Activated CD4-positive, alpha-beta T cell treated with anti-CD3 and anti-CD28 coated beads, Interleukin-2, amount 50 U/mL, for 16 hours (primary cell): ENCODE data around the gene IQCC.

Experiments
- DNase-seq: peaks from one replicate; pipeline ENCODE4 v3.0.0-alpha.2; 2020

IQCC gene

DNA sequence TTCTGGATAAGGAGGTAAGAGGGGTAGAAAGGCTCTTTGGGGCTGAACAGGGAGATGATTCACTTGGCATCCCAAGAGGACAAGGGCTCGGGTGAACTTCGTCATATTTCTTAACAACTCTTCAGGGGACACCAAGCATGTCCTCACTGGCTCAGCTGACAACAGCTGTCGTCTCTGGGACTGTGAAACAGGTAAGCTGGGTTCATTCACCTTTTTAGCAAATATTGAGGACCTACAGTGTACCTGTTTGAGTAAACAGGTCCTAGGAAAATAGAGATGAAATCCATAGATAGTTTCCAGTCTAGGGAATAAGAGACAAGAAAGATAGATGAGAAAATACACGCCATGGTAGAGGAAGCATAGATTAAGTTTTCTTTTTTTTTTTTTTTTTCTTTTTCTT is 18.8 kb downstream of the IQCC start:
- DNase-seq, result no peak

DNA sequence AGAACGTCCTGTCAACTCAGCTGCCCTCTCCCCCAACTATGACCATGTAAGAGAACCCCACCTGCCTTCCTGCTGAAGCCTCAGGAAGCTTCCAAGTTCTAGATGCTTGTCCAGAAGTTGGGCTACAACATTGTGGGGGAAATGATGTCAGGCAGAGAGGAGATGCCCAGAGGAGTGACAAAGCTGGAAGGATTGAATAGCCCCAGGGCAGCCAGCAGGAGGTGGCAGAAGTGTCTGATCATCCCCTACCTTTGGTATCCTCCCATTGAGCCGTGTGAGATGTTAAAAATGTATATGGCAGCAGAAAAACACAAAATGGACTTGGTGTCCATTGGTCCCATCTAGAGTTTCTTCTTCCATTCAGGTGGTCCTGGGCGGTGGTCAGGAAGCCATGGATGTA is 23.3 kb downstream of the IQCC start:
- no peak for DNase-seq

DNA sequence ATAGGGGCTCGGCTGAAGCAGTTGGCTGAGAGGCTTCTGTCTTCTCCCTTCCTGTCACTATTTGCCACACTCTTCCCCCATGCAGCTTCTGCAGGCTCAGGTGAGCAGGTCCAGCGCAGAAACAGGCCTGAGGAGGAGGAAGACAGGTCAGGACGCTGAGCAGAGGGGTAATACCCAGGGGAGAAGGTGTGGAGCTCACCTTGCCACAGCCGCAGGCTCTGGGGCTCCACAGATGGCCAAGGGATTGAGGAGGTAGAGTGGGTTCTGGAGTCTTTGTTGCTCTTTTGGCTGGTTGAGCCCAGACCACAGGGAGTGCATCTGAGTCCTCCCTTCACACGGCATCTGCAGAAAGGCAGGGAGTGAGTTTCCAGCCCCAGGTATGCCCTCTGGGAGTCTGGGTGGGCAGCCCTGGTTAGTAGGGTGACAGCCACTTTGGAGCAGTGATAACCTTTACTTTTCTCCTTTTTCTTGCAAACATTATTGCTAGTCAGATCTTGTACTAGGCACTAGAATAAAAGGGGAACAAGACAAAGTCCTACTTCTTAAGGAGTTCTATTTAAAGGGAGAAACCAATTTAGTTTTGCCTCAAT is 26.5 kb downstream of the IQCC start:
- no peak for DNase-seq

DNA sequence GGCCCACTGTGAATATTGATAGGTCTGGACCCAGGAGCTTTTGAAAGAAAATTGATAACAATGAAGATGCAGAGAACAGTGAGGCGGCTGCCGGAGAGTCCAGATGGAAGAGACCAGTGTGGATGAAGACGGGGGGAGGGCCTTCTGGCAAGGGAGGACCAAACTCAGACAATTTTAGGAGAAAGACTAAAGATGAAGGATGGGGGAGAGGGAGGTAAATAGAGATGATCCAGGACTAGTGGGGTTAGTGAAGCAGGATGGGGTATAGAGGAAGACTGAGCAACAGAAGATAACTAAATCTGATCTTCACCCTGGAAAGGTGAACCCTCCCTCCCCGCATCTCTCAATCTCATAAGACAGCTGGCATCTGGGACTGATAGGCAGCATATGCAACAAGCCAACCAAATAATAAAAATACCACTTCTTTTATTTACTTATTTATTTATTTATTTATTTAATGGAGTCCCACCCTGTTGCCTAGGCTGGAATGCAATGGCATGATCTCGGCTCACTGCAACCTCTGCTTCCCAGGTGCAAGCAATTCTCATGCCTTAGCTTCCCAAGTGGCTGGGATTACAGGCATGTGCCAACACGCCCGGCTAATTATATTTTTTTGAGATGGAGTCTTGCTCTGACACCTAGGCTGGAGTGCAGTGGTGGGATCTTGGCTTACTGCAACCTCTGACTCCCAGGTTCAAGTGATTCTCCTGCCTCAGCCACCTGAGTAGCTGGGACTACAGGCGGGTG is 27.3 kb downstream of the IQCC start:
- no peak for DNase-seq

DNA sequence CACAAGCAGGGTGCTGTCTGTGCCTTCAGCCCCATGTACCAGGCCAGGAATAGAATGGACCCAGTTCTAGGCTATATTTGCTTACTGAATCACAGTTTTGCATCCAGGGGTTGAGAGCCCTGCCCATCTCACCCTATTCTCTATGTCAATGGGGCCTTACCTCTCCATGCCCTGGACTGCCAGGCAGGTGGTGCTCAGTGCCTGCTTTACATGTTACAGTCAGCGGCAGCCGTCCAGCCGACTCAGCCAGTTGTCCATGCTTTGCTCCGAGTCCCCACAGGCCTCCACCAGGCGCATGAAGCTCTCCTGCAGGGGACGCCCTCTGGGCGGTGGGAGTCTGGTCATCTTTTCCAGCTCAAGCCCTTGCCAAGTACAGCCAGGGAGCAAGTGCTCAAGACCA is 29.3 kb downstream of the IQCC start:
- DNase-seq, result no peak

DNA sequence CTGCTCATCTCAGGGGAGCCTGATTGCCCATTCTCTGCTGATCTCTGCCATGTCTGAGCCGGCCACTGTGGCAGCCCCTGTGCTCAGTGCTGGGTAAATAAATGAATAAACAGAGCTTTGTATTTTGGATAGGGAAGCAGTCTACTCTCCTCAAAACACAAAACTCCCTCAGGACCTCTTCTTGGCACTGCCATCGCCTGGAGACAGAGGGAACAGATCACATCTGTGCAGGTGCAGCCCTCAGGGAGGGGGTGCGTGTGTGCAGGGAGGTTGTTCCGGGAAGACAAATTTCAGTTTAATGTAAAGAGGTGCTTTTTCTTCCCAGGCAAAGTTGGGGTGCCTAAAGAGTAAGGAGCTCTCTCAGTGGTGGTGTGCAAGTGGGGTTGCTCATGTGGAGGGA is 33.9 kb downstream of the IQCC start:
- DNase-seq, result no peak

DNA sequence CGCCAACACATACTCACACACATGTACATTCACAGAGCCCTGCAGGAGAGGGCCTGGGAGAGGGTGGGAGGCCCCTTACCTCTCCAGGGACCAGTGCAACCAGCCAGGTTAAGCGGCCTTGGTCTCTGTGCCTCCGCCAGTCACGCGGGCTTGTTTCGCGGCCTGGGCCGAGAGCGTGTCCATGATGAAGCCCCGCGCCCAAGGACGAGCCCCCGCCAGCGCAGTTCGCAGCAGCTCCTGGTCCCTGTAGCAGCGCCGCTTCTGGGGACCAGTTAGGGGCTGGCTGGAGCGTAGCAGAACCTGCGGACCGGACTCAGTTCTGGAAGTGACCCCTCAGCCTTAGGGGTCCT is 34.3 kb downstream of the IQCC start:
- no peak for DNase-seq

DNA sequence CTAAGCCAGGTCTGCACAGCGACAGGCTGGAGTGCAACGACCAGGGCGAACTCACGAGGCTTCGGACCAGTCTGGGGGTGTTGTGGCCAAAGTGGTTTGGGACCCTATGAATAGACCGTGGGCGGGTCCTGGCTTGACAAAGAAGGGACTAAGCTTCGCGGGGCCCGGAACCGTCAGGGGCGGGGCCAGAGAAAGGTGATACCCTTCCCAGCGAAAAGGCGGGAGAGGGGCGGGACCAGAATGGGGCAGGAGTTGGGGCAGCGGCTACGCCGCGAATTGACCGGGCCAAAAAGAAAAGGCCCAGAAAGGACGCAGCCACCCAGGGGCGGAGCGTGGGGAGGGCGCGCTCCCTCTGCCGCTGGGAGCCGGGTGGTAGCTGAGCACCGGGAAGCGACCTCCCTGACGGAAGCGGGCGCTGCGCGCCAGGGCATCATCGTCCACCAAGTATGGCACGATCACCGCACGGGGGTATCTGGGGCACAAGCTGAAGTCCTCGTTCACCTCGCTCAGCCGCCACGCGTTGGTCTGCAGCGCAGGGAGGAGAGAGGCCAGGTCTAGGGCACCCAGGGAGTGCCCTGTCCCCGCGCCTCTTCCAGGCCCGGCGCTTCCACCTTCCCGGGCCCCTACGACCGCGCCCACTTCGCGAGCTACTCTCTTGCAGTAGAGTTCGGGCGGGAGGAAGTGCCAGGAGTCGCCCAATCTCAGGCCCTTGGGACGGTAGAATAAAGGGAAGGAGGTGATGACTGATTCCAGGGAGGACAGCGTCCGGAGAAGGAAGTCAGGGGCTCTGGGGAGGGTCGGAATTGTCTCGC is 34.9 kb downstream of the IQCC start:
- peak; percentile 38 for DNase-seq

DNA sequence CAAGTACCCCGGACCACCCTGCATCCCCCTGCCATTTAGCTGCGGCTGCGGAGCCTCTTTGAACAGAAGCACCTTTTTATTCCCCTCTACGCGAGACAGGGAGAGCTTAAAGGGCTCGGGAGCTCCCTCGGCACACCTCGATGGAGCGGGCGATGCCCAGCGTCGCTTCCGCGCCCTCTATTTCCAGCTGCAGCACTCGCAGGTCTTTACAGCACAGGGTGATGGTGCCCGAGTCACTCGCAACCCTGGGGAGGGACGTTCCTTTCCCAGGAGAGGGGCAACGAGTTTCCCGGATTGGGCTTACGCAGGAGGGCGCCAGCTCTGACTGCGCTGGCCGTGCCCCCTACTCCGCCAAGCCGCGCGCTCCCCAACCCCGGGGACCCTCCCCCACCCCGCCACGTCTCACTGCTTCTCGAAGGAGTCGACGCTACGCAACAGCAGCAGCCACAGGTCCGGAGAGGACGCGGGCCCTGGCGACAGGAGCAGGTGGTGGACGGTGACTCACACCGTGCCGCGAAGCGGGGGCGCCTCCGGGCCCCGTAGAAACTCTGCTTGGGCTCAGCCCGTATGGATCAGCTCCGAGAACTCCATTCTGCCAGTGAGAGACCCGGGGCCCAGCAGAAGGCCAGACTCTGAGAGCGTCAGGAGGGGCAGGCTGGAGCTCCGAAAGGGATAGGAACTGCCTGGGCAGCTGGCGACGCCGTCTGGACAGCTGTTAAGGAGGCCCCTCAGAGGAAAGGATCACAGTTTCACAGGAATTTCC is 35.7 kb downstream of the IQCC start:
- no peak for DNase-seq

DNA sequence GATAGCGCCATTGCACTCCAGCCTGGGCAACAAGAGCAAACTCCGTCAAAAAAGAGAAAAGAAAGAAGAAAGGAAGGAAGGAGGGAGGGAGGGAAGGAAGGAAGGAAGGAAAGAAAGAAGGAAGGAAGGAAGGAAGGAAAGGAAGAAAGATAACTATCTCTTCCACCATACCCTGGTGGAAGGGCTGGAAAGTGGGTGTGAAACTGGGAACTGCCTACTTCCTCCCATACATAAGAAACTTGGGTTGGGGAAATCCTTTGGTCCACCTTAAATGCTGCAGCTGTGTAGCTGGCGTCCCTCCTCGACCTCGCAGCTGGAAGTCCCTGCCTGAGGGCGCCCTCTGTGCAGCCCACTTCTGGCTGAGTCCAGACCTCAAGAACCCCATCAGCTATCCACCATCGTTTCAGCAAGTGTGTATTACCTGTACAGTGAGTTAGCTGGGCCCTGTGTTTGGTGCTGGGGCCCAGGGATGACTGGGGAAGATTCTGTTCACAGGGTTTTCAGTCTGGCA is 36.9 kb downstream of the IQCC start:
- DNase-seq, result no peak

DNA sequence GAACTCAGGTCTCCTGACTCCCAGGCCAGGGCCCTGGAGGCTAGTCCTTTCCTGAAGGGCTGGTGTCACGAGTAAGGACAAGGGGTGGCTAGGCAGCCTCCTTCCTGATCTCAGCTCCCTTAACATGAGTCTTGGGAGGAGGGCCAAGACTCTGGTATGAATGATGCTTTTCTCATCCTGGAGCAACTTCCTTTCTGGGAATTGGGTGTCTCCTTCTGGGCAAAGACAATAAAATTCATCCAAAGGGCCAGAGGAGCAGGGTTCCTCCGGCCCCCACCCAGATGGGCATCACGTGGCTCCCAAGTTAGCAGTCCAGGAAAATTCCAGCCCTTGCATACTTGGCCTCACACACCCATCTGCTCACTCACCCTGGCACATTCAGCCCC is 41.4 kb downstream of the IQCC start, which contains the start of gene FAM167B:
Gene FAM167B, plus strand, starts transcription at position 335 of the 386 bp plus-strand sequence. CDS start 200 bp downstream, outside the sequence.
- no peak for DNase-seq

DNA sequence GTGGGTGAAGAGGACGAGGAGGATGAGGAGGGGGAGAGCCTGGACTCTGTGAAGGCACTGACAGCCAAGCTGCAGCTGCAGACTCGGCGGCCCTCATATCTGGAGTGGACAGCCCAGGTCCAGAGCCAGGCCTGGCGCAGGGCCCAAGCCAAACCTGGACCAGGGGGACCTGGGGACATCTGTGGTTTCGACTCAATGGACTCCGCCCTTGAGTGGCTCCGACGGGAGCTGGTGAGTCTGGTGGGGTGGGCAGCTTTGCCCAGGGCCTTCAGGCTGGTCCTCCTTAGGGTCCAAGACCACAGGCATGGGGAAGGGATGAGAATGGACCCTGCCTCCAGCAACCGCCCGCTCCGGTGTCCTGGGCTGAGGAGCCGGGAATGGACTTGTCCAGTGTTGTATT is 42.0 kb downstream of the IQCC start:
- DNase-seq, result no peak

DNA sequence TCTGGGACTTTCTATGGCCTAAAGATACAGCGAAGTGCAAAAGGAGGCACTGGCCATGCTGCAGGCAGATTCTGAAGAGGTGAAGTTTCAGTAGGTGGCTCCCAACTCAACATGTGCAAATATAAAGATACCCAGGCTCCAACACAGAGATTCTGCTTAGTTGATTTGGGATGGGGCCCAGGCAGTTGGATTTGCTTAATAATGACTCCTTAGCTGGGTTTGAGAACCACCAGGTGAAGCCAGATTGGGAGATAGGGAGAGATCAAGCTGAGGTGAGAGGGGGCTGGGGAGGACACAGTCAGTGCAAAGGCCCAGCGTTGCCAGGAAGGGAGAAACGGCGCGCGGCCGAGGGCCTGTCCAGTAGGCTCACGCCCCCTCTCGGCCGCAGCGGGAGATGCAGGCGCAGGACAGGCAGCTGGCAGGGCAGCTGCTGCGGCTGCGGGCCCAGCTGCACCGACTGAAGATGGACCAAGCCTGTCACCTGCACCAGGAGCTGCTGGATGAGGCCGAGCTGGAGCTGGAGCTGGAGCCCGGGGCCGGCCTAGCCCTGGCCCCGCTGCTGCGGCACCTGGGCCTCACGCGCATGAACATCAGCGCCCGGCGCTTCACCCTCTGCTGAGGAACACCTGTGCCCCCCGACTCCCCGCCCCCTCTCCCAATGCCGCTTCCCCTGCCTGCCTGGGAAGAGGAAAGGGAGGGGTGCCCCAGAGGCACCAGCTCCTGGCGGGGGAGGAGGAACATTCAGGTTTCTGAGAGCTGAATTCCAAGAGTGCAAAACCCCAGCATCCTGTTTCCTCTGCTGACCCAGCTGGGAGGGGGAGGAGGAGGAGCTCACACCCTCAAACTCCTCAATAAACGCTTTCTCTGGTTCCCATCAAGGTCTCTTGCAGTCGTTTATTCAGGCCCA is 42.8 kb downstream of the IQCC start:
- peak; percentile 90 for DNase-seq

DNA sequence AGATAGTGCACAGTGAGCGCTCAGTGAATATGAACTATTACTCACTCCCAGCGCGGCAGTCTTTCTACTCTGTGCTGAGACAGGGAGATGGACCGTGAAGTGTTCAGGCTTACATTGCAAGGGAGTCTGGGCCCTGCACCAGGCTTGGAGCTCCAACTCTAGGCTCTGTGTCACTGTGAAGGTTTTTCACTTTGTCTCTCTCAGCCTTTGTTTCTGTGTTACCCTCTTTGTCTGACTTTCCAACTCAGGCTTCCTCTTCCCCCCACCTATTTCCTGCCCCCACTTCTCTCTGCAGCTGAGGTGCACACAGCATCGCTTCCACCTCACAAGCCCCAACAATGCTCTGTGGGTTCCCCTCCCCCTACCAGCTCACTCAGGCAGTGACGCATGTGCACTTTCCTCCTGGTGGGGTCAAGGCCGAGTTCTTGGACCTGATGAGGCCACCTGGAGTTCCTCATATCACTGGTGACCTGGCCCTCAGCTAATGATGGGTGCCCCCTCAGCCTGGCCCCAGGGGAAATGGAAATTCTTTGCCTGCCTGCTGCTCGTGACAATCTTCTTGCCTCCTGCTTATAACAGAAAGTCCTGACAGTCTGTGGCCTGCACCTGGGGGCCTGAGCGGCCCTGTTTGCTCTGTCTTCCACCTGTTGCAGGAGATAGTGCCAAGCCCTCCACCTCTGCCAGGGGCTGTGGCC is 44.5 kb downstream of the IQCC start:
- peak; percentile 93 for DNase-seq

DNA sequence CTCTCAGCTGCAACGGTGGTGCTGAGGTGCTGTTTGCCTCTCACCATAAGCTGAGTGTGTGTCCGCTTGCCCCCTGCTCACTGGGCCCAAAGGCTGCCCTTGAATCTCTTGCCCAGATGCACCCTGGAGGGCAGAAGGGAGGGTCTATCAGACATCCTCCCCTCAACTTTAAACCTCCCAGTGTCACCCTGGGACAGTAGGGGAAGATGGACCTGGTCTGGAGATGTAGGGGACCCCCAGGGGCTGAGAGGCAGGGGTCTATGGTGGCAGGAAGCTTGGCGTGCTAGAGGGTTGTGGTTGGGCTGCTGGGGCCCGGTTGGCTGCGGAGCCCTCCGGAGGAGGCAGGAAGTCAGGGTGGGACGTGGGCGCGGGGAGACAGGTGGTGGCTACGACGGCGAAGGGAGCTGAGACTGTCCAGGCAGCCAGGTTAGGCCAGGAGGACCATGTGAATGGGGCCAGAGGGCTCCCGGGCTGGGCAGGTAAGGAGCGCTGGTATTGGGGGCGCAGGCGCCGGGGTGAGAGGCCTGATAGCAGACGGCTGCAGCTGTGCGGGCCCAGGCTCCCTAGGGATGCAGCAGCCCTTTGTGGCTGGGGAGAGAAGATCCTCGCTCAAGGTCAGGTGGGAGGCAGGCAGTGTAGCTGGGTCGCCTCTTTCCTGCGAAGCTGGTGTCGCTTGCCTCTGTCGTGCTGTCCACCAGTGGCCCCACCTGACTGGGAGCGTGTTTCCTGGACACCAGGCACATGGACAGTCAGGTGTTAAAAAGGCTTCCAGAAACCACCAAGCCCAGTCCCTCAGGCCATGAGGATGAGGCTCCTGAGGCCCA is 45.6 kb downstream of the IQCC start, which contains the start of gene LCK:
Gene LCK, plus strand, starts transcription at position 373 of the 824 bp plus-strand sequence. CDS start 23,065 bp downstream, outside the sequence.
- DNase-seq, result peak; percentile 83

DNA sequence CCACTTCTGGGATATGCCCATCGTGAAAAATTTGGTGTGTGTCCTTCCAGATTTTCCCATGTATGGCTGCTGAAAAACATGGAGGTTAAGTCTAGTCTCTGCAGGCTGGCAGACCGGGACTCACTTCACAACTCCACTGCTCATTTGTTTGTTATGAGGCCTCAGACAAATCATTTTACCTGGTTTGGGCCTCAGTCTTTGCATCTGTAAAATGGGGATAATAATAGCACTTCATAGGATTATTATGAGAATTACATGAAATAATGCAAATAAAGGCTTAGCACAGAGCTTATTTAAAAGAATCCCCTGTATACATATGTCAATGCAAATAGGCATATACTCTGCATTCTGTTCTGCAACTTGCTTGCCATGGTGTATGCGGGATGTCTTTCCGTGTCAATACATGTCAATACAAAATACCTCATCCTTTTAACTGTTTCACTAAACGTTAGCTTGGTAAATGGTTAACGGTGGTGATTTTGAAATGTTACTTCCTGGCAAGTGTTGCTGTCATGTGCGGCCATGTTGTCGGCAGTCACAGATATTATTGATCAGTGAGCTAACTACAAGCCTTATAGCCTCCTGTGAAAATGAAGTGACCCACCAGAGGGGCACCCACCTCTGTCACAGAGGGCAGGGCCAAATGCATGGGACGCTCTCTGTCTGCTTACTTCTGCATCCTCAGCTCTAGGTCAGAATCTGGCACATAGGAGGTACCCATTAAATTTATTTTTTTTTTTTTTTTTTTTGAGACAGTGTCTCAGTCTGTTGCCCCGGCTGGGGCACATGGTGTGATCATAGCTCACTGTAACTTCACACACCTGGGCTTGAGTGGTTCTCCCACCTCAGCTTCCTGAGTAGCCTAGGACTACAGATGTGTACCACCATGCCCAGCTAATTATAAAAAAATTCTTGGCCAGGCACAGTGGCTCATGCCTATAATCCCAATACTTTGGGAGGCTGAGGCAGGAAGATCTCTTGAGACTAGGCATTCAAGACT is 49.9 kb downstream of the IQCC start:
- DNase-seq, result peak; percentile 70

DNA sequence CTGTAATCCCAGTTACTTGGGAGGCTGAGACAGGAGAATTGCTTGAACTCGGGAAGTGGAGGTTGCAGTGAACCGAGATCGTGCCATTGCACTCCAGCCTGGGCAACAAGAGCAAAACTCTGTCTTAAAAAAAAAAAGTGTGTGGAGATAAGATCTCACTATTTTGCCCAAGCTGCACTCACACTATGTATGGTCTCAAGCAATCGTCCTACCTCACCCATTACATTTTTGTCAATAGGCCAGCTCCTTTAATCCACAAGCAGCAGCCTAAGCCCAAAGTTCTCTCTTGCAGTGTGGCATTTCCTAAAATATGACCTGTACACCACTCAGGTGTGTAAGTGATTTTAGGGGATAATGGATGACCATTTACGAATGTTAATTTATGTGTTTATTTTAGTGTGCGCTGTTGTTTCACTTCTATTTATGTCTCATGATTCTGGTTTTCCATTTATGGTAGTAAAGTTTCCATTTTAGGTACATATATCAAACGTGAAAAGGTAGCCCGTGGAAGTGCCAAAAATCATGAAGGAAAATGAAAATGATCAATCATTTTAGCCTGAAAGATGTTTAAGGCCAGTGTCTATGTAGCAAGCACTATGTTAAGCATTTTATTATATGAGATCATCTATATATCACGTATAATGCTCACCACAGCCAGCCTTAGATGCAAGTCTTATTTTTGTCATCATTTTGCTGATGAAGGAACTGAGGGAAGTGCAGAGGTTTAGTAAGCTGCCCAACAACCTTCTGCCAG is 51.2 kb downstream of the IQCC start:
- no peak for DNase-seq

DNA sequence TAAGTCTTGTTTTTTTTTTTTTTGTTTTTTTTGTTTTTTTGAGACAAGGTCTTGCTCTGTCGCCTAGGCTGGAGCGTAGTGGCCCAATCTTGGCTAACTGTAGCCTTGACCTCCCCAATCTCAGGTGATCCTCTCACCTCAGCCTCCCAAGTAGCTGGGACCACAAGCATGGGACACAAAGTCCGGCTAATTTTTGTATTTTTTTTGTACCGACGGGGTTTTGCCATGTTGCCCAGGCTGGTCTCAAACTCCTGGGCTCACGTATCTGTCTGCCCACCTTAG is 51.7 kb downstream of the IQCC start:
- no peak for DNase-seq
